HepG2 (cell line): Measurements from ENCODE around the gene GYS2. TPM values are rescaled to one million over a fixed set of nuclear protein-coding genes. Genes with fewer than 3 reads are reported as not detected.

Experiments
- ATAC-seq: fragments of 200-7000 bp; cut with Tn5 transposase; 3 replicates; pipeline ENCODE4 v1.9.1; 2020; ENCODE audit warnings: mild to moderate bottlenecking, moderate library complexity
- BruUV-seq: library from RNA; stranded (reverse); fragments of 400-500 nt; replicated peaks from 2 replicates; lab custom pipeline; 2021; lab: Mats Ljungman, UMichigan
- CTCF ChIA-PET: fragments of 300-600 bp; formaldehyde crosslinking; extraction: SDS; loops from one replicate; lab custom pipeline; 2021; ENCODE audit warnings: low total read pairs, inconsistent platforms, low intra/inter-chr PET ratio; lab: Yijun Ruan, JAX
- POLR2A ChIA-PET: fragments of 350-600 bp; sonication (Branson Sonifier 250); formaldehyde crosslinking; loops from one replicate; lab custom pipeline; 2020; ENCODE audit warnings: antibody characterized with exemption, inconsistent platforms; lab: Yijun Ruan, JAX
- DNase-seq: peaks from one replicate; pipeline ENCODE4 v3.0.0-alpha.2; 2015; ENCODE audit warnings: low spot score
- FAIRE-seq: peaks from 3 replicates; lab custom pipeline; 2011; peaks lifted over from hg19 to GRCh38; lab: Jason Lieb, UNC
- H2AFZ ChIP-seq: one replicate; pipeline ENCODE4 v1.6.1; 2011; ENCODE audit warnings: low read length, inconsistent platforms
- H3K27ac ChIP-seq: fragments of 300-600 bp; 3 replicates; pipeline ENCODE4 v1.8.0; 2011; ENCODE audit warnings: mixed run types, mild to moderate bottlenecking, mixed read lengths, low read length, inconsistent platforms; ENCODE audit not compliant: insufficient read depth; ENCODE audit errors: extremely low read length
- H3K27me3 ChIP-seq, 2 experiments: fragments of 200-600 bp in 1 of 2; 2 replicates in 1 of 2; 3 replicates in 1 of 2; pipeline versions ENCODE4 v1.6.0 to v1.8.0; 2011; ENCODE audit warnings: low read length in 2 of 2, mild to moderate bottlenecking in 2 of 2, moderate library complexity in 2 of 2, inconsistent platforms in 1 of 2; ENCODE audit not compliant: insufficient read depth in 2 of 2, control insufficient read depth in 1 of 2
- H3K36me3 ChIP-seq, 2 experiments: fragments of 200-600 bp in 1 of 2; replicated peaks in 1 of 2; 2 replicates in 1 of 2; 3 replicates in 1 of 2; pipeline versions ENCODE4 v1.5.1 to v1.8.0; 2011; ENCODE audit warnings: low read length in 2 of 2, inconsistent platforms in 1 of 2; ENCODE audit not compliant: insufficient read depth in 2 of 2, control insufficient read depth in 1 of 2
- H3K4me1 ChIP-seq: 2 replicates; pipeline ENCODE4 v1.5.1; 2012; ENCODE audit warnings: low read length, inconsistent platforms; ENCODE audit not compliant: insufficient read depth
- H3K4me2 ChIP-seq: 2 replicates; pipeline ENCODE4 v1.6.0; 2011; ENCODE audit warnings: low read depth, low read length, inconsistent platforms
- H3K4me3 ChIP-seq, 3 experiments: fragments of 200-600 bp in 1 of 3; sonication (generic), shearing (Covaris generic) in 1 of 3; replicated peaks in 1 of 3; 2 replicates each; pipeline ENCODE4 v1.5.1; 2011 to 2016; ENCODE audit warnings: low read length in 3 of 3, inconsistent platforms in 2 of 3, low read depth in 2 of 3, mild to moderate bottlenecking in 2 of 3, control low read depth in 1 of 3, mixed read lengths in 1 of 3; ENCODE audit not compliant: insufficient read depth in 1 of 3
- H3K79me2 ChIP-seq: one replicate; pipeline ENCODE4 v1.6.1; 2011; ENCODE audit warnings: low read length, inconsistent platforms; ENCODE audit not compliant: insufficient read depth
- H3K9ac ChIP-seq: 2 replicates; pipeline ENCODE4 v1.6.0; 2011; ENCODE audit warnings: mild to moderate bottlenecking, low read depth, low read length, inconsistent platforms; ENCODE audit not compliant: insufficient read depth
- H3K9me3 ChIP-seq: 2 replicates; pipeline ENCODE4 v1.5.1; 2012; ENCODE audit warnings: mild to moderate bottlenecking, low read length
- H4K20me1 ChIP-seq: 2 replicates; pipeline ENCODE4 v1.6.0; 2011; ENCODE audit warnings: inconsistent platforms, mild to moderate bottlenecking, low read length, moderate library complexity; ENCODE audit not compliant: insufficient read depth
- ARID3A ChIP-seq: IDR thresholded peaks from 2 replicates; pipeline ENCODE4 v1.6.1; 2012; ENCODE audit warnings: low read depth, low read length, improper control_type of control experiment
- ATF4 ChIP-seq, 2 experiments: fragments of 450-650 bp in 1 of 2; sonication (generic) in 1 of 2; formaldehyde crosslinking; IDR thresholded peaks; 2 replicates each; pipeline versions ENCODE4 v1.5.0 to v1.8.0; 2020 to 2022; ENCODE audit warnings: mild to moderate bottlenecking in 1 of 2, missing genetic modification reagents in 1 of 2
- CEBPB ChIP-seq: IDR thresholded peaks from 2 replicates; pipeline ENCODE4 v1.6.1; 2011; ENCODE audit warnings: low read depth, low read length, improper control_type of control experiment, borderline replicate concordance
- CEBPG ChIP-seq: IDR thresholded peaks from 2 replicates; pipeline ENCODE4 v1.6.1; 2016
- ELF1 ChIP-seq: sonication (generic); formaldehyde crosslinking; IDR thresholded peaks from 2 replicates; pipeline ENCODE4 v1.4.0; 2020; ENCODE audit warnings: missing genetic modification reagents
- FOSL2 ChIP-seq: sonication (generic); formaldehyde crosslinking; IDR thresholded peaks from 2 replicates; pipeline ENCODE4 v1.4.0; 2020; ENCODE audit warnings: missing genetic modification reagents
- GATAD2A ChIP-seq: IDR thresholded peaks from 2 replicates; pipeline ENCODE4 v1.6.1; 2016
- HOXA5 ChIP-seq: sonication (generic); formaldehyde crosslinking; IDR thresholded peaks from 2 replicates; pipeline ENCODE4 v1.4.0; 2020; ENCODE audit warnings: missing genetic modification reagents
- HOXD1 ChIP-seq: sonication (generic); formaldehyde crosslinking; IDR thresholded peaks from 2 replicates; pipeline ENCODE4 v1.5.0; 2020; ENCODE audit warnings: missing genetic modification reagents
- IRX3 ChIP-seq: sonication (generic); formaldehyde crosslinking; IDR thresholded peaks from 2 replicates; pipeline ENCODE4 v1.8.1; 2023; ENCODE audit warnings: mild to moderate bottlenecking, low read depth, missing genetic modification reagents, borderline replicate concordance
- NR2C2 ChIP-seq: sonication (generic); formaldehyde crosslinking; IDR thresholded peaks from 2 replicates; pipeline ENCODE4 v1.4.0; 2020; ENCODE audit warnings: missing genetic modification reagents, mild to moderate bottlenecking, moderate library complexity, borderline replicate concordance
- PBX2 ChIP-seq: IDR thresholded peaks from 2 replicates; pipeline ENCODE4 v1.6.1; 2016; ENCODE audit warnings: control low read depth
- ZNF446 ChIP-seq: sonication (generic); formaldehyde crosslinking; IDR thresholded peaks from 2 replicates; pipeline ENCODE4 v1.5.0; 2020; ENCODE audit warnings: mild to moderate bottlenecking, missing genetic modification reagents
- WGBS: methylation state at CpG from one replicate; pipeline ENCODE4 v1.1.6; 2017; ENCODE audit warnings: low lambda C conversion rate; 5-methylcytosine and 5-hydroxymethylcytosine counted together
- in situ Hi-C: cut with HindIII; loops from 2 replicates; pipeline ENCODE4 v1.10.0; 2017; ENCODE audit warnings: low pct_unique_long_range_greater_than_20kb; ENCODE audit not compliant: extremely low pct_ligation_motif_present
- intact Hi-C: fragments of 100-400 bp; cut with micrococcal nuclease; formaldehyde crosslinking; loops from one replicate; pipeline ENCODE4 v1.10.0; 2022; ENCODE audit not compliant: unreplicated experiment
- polyA plus RNA-seq, 8 experiments: library from polyadenylated mRNA; depleted of rRNA in 3 of 8; stranded (reverse) in 7 of 8; unstranded in 1 of 8; fragments of >200 nt; fragmentation: Illumina TruSeq in 4 of 8; extraction: Trizol in 4 of 8; gene quantifications; 2 replicates each; pipeline versions ENCODE4 v1.2.1 to v1.2.3, GENCODE V29; 2011 to 2016; ENCODE audit warnings: low read depth in 4 of 8, missing spikeins in 1 of 8, mixed read lengths in 1 of 8; ENCODE audit not compliant: insufficient read depth in 1 of 8
- total RNA-seq, 5 experiments: library from RNA; depleted of rRNA; stranded (reverse); fragments of >200 nt; fragmentation: Illumina TruSeq; extraction: Trizol; gene quantifications; 2 replicates each; pipeline ENCODE4 v1.2.3, GENCODE V29; 2016; ENCODE audit warnings: low read depth in 1 of 5

The GYS2 gene
- total and polyA plus RNA-seq, 2 of the 13 experiments (the other 11 are each of a cell fraction or from before 2014, with no cell fraction given): not detected

GRCh38 chr12:21526721-21527345 lies 77.8 kb downstream of the GYS2 start:
- CTCF ChIA-PET: no interaction called here
- 20% methylated on average over 12 of the region's 12 CpGs for WGBS
- Histone ChIP-seq H3K36me3 (no peaks in the 10 kb centered on the region), H3K79me2 (no peaks in the 10 kb centered on the region), H3K9ac (no peak overlapping the region), H3K27ac (no peak overlapping the region), H3K9me3 (no peaks in the 10 kb centered on the region), H3K4me3 (peak overlapping the region in 2 of 3 experiments; percentile 63 to 77; a peak in 4 of 6 replicates), H3K4me1 (peaks cover 12% of the 10 kb centered on the region), H3K4me2 (peak overlapping the region; percentile 84), H2AFZ (no peak overlapping the region), H4K20me1 (no peaks in the 10 kb centered on the region), H3K27me3 (peaks cover 0 to 23% of the 10 kb centered on the region in 2 experiments; a peak in 3 of 5 replicates)
- in situ Hi-C loops (no loop called here), intact Hi-C loops (no loop called here)
- no peak for TF ChIP-seq ARID3A
- no peak for TF ChIP-seq NR2C2 (CRISPR knock-in tag)
- TF ChIP-seq ELF1 (CRISPR knock-in tag): no peak
- FAIRE-seq (no peak), ATAC-seq (peak; percentile 10; the same call in 2 of the 3 replicates), DNase-seq (no peak)
- BruUV-seq: no TSS peak
- POLR2A ChIA-PET: no interaction called here

GRCh38 chr12:21526053-21526452 lies 78.6 kb downstream of the GYS2 start, which contains the start of gene SPX:
Gene SPX (plus strand): TSS chr12:21526296. CDS start chr12:21526473, 177 bp downstream.
- POLR2A ChIA-PET: no interaction called here
- no peak for FAIRE-seq
- H3K9me3 ChIP-seq: no peaks in the 10 kb centered on the region
- no TSS peak for BruUV-seq
- peak; percentile 6 for DNase-seq
- TF ChIP-seq HOXD1 (CRISPR knock-in tag) (peak; percentile 60; the same call in 1 of the 2 replicates), PBX2 (CRISPR knock-in tag) (peak; percentile 59; the same call in 1 of the 2 replicates), IRX3 (CRISPR knock-in tag) (no peak), ATF4 (CRISPR knock-in tag; IDR thresholded peaks at IDR 0.05) (peak in 1 of 2 experiments; percentile 76; a peak in 2 of 4 replicates), GATAD2A (CRISPR knock-in tag) (0 out of 2 replicates have a peak, but pooled peaks have one; percentile 17), ZNF446 (CRISPR knock-in tag) (no peak), FOSL2 (peak; percentile 37; the same call in 1 of the 2 replicates), HOXA5 (0 out of 2 replicates have a peak, but pooled peaks have one; percentile 47), CEBPB (peak; percentile 83), CEBPG (peak; percentile 59; the same call in 1 of the 2 replicates)
- CTCF ChIA-PET: no interaction called here
- H3K36me3 ChIP-seq: no peaks in the 10 kb centered on the region
- H4K20me1 ChIP-seq: no peaks in the 10 kb centered on the region
- H3K27ac ChIP-seq: no peak within 1 kb of the TSS
- WGBS: 52% methylated on average over 1 of the region's 1 CpG
- no peak for ATAC-seq
- intact Hi-C loops: no loop called here
- H3K4me3 ChIP-seq: peak within 1 kb of the TSS in 2 of 3 experiments; percentile 63 to 77; a peak in 3 of 6 replicates
- no peak within 1 kb of the TSS for H2AFZ ChIP-seq
- no peak within 1 kb of the TSS for H3K9ac ChIP-seq
- peaks cover 0 to 23% of the 10 kb centered on the region in 2 experiments; a peak in 3 of 5 replicates for H3K27me3 ChIP-seq
- in situ Hi-C loops: no loop called here
- H3K4me2 ChIP-seq: peak within 1 kb of the TSS; percentile 84
- no peaks in the 10 kb centered on the region for H3K79me2 ChIP-seq
- H3K4me1 ChIP-seq: peaks cover 12% of the 10 kb centered on the region
